Measurements from ENCODE around the gene SARNP.

SARNP gene

GRCh38 chr12:55828357-55828756, 10.8 kb upstream of the SARNP start:
- H3K4me3 ChIP-seq (IDR thresholded peaks at IDR 0.05; ENCODE audit: insufficient read depth, low read depth, low read length) = peak overlapping the region; percentile 45
- peaks cover 7% of the 10 kb centered on the region; the same call in 1 of the 2 replicates for H3K36me3 ChIP-seq (ENCODE audit: insufficient read depth)
- peaks cover 30% of the 10 kb centered on the region for H3K79me2 ChIP-seq (ENCODE audit: insufficient read depth, low read depth)
- TF ChIP-seq CTCF (conservative IDR thresholded peaks at IDR 0.05; ENCODE audit: low read depth, low read length) = no peak
- H3K9ac ChIP-seq = no peak overlapping the region; the same call in 1 of the 2 replicates
- peaks cover 47% of the 10 kb centered on the region for H3K4me1 ChIP-seq (ENCODE audit: low read depth, poor library complexity, severe bottlenecking)
- H2AFZ ChIP-seq (ENCODE audit: low read depth) = no peak overlapping the region; the same call in 1 of the 2 replicates
- peak overlapping the region; percentile 83 for H3K4me2 ChIP-seq
- no peak overlapping the region for H3K27ac ChIP-seq
- H3K27me3 ChIP-seq (ENCODE audit: insufficient read depth, low read depth) = no peaks in the 10 kb centered on the region
- H4K20me1 ChIP-seq (ENCODE audit: insufficient read depth) = no peaks in the 10 kb centered on the region

GRCh38 chr12:55827806-55828205, 10.3 kb upstream of the SARNP start:
- H3K27me3 ChIP-seq (ENCODE audit: insufficient read depth, low read depth) = no peaks in the 10 kb centered on the region
- H3K4me2 ChIP-seq = peak overlapping the region; percentile 83; the same call in 1 of the 2 replicates
- peaks cover 47% of the 10 kb centered on the region for H3K4me1 ChIP-seq (ENCODE audit: low read depth, poor library complexity, severe bottlenecking)
- no peak overlapping the region for H2AFZ ChIP-seq (ENCODE audit: low read depth)
- H3K9ac ChIP-seq = no peak overlapping the region
- peaks cover 10% of the 10 kb centered on the region; the same call in 1 of the 2 replicates for H3K36me3 ChIP-seq (ENCODE audit: insufficient read depth)
- no peak overlapping the region for H3K4me3 ChIP-seq (IDR thresholded peaks at IDR 0.05; ENCODE audit: insufficient read depth, low read depth, low read length)
- no peak overlapping the region for H3K27ac ChIP-seq
- TF ChIP-seq CTCF (conservative IDR thresholded peaks at IDR 0.05; ENCODE audit: low read depth, low read length) = no peak
- H3K79me2 ChIP-seq (ENCODE audit: insufficient read depth, low read depth) = peaks cover 30% of the 10 kb centered on the region
- H4K20me1 ChIP-seq (ENCODE audit: insufficient read depth) = no peaks in the 10 kb centered on the region

- H3K4me3 ChIP-seq (IDR thresholded peaks at IDR 0.05; ENCODE audit: insufficient read depth, low read depth, low read length) = no peak overlapping the region
- no peak overlapping the region for H2AFZ ChIP-seq (ENCODE audit: low read depth)
- no peaks in the 10 kb centered on the region for H3K27me3 ChIP-seq (ENCODE audit: insufficient read depth, low read depth)
- peaks cover 26% of the 10 kb centered on the region; the same call in 1 of the 2 replicates for H3K36me3 ChIP-seq (ENCODE audit: insufficient read depth)
- no peak overlapping the region for H3K9ac ChIP-seq
- TF ChIP-seq CTCF (conservative IDR thresholded peaks at IDR 0.05; ENCODE audit: low read depth, low read length) = no peak
- H3K4me1 ChIP-seq (ENCODE audit: low read depth, poor library complexity, severe bottlenecking) = peaks cover 41% of the 10 kb centered on the region
- H3K79me2 ChIP-seq (ENCODE audit: insufficient read depth, low read depth) = peaks cover 39% of the 10 kb centered on the region
- no peak overlapping the region for H3K4me2 ChIP-seq
- no peak overlapping the region for H3K27ac ChIP-seq
- H4K20me1 ChIP-seq (ENCODE audit: insufficient read depth) = no peaks in the 10 kb centered on the region
These were observed 7.2 kb upstream of the SARNP start for GRCh38 chr12:55824726-55825125.

- Histone ChIP-seq H3K4me2 (no peak overlapping the region), H2AFZ (ENCODE audit: low read depth) (no peak overlapping the region), H3K27me3 (ENCODE audit: insufficient read depth, low read depth) (no peaks in the 10 kb centered on the region), H4K20me1 (ENCODE audit: insufficient read depth) (no peaks in the 10 kb centered on the region), H3K79me2 (ENCODE audit: insufficient read depth, low read depth) (peaks cover 44% of the 10 kb centered on the region), H3K4me3 (IDR thresholded peaks at IDR 0.05; ENCODE audit: insufficient read depth, low read depth, low read length) (no peak overlapping the region), H3K4me1 (ENCODE audit: low read depth, poor library complexity, severe bottlenecking) (peaks cover 45% of the 10 kb centered on the region), H3K9ac (no peak overlapping the region), H3K36me3 (ENCODE audit: insufficient read depth) (peaks cover 32% of the 10 kb centered on the region; the same call in 1 of the 2 replicates), H3K27ac (no peak overlapping the region)
- TF ChIP-seq CTCF (conservative IDR thresholded peaks at IDR 0.05; ENCODE audit: low read depth, low read length) = no peak
These were observed 5.9 kb upstream of the SARNP start for GRCh38 chr12:55823419-55823818.

Measured in KMS-11 (cell line).